WI38 (cell line): ENCODE measurements around the gene GNRHR.

ENCODE experiments used
- H3K4me3 ChIP-seq: 2 replicates; pipeline ENCODE4 v1.5.1; 2011; ENCODE audit warnings: low read depth, mild to moderate bottlenecking, control low read depth, low read length
- TF ChIP-seq, protein P1 (sequence below): IDR thresholded peaks from 2 replicates; pipeline ENCODE4 v1.5.1; 2012; ENCODE audit warnings: low read depth, mild to moderate bottlenecking, control low read depth, low read length

Gene GNRHR, protein sequence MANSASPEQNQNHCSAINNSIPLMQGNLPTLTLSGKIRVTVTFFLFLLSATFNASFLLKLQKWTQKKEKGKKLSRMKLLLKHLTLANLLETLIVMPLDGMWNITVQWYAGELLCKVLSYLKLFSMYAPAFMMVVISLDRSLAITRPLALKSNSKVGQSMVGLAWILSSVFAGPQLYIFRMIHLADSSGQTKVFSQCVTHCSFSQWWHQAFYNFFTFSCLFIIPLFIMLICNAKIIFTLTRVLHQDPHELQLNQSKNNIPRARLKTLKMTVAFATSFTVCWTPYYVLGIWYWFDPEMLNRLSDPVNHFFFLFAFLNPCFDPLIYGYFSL

DNA sequence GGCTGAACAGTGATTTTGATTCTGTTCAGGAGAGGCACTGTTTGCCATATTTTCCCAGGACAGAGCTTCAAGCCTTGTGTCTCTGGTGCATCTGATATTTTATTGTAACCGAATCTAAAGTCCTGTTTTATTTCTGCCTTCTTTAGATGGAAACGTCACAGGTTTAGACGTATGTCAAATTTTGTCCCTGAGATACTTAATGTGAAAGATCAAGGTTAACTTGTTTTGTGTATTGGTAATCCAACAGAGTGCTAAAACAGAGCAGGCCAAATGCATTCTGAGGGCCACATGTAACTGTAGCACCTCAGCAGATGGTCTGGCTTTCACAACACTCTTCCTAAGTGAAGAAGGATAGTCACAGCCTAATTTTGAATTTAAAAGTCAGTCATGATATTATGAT lies at the start of gene GNRHR:
TSS of gene GNRHR (minus strand) at position 101 of the 400 bp plus-strand sequence. CDS start at position 48, 53 bp downstream.
- H3K4me3 ChIP-seq = no peak within 1 kb of the TSS
- TF ChIP-seq, protein P1, sequence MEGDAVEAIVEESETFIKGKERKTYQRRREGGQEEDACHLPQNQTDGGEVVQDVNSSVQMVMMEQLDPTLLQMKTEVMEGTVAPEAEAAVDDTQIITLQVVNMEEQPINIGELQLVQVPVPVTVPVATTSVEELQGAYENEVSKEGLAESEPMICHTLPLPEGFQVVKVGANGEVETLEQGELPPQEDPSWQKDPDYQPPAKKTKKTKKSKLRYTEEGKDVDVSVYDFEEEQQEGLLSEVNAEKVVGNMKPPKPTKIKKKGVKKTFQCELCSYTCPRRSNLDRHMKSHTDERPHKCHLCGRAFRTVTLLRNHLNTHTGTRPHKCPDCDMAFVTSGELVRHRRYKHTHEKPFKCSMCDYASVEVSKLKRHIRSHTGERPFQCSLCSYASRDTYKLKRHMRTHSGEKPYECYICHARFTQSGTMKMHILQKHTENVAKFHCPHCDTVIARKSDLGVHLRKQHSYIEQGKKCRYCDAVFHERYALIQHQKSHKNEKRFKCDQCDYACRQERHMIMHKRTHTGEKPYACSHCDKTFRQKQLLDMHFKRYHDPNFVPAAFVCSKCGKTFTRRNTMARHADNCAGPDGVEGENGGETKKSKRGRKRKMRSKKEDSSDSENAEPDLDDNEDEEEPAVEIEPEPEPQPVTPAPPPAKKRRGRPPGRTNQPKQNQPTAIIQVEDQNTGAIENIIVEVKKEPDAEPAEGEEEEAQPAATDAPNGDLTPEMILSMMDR = no peak

DNA sequence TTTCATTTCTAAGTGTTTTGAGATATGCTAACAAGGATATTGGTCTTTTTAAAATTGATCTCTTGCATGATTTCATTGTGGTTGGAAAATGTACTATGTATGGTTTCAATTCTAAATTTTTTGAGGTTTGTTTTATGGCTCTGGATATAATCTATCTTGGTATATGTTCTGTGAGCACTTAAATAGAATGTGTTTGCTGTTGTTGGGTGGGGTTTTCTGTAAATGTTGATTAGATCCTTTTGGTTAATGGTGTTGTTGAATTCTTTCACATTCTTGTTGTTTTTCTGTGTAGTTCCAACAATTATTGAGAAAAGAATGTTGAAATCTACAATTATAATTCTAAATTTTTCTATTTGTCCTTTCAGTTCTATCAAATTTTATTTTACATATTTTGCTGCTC lies 42.6 kb upstream of the GNRHR start:
- no peak overlapping the region for H3K4me3 ChIP-seq
- TF ChIP-seq, protein P1 = no peak

DNA sequence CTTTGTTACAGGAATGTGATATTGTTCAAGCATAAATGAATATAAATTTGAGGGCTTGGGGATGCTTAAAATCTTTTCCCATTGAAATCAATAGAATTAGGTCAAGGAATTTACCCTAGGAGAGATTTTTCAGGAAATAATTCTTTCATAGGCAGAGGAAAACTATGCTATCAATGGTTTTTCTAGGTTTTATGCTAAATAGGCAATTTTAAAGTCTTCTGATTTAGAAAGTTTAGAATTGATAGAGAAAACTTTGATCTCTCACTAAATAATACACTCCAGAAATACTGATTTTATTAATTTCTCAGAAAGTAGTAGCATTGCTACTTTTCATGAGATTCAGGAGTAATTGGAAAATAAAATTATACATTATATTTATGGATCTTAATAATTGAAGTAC lies 36.5 kb upstream of the GNRHR start:
- H3K4me3 ChIP-seq = no peak overlapping the region
- TF ChIP-seq, protein P1 = no peak

DNA sequence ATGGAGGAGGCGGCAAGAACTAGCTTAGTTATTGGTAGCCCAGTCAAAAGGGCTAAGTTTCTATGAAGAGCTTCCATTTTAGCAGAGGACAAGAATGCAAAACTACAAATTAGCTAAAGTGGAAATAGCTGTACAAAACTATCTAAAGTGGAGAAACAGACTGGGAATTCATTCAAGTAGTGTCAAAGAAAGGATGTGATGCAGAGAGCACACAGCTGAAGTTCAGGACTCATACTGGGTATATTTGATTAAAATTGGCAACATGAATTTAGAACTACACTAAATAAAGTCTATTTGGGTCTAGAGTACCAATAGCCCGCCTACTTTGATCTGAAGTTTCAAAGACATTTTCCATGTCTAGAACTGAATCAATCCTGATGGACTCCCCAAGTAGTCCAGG lies 33.1 kb upstream of the GNRHR start:
- TF ChIP-seq, protein P1 = no peak
- H3K4me3 ChIP-seq = no peak overlapping the region

DNA sequence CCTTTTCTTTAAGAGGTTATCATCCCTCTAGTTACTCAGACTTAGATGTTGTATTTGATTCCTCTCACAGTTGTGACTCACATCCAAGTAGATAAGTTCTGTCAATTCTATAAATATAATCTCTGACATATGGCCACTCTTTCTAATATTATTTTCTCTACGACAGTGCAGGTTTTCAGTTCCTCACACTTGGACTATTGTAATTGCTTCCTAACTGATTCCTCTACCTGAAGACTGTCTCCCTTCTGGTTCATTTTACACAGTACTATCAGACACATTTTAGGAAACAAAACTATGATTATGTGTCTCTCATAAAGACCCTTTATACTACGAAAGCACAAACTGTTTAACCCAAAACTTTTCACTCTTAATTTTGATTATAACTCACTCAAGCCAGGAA lies 31.3 kb upstream of the GNRHR start:
- H3K4me3 ChIP-seq = no peak overlapping the region
- TF ChIP-seq, protein P1 = no peak

DNA sequence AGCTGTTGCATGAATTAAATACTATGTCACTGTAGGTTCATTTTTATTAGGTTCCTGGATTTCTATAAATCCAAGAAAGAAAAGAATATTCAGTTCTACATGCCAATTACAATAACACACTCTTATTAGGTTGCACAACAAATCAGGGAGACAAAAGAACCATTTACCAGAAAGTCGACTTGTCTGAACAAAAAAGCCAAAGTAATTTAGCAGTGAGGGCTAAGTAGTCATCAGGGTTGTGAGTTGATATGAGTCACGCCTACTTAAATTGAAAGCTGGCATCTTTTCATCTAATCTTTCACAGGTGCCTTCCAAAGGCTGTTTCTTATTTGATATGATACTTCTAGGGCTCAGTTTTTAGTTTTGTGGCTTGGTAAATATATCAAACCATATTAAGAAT lies 25.4 kb upstream of the GNRHR start:
- H3K4me3 ChIP-seq = no peak overlapping the region
- TF ChIP-seq, protein P1 = no peak

DNA sequence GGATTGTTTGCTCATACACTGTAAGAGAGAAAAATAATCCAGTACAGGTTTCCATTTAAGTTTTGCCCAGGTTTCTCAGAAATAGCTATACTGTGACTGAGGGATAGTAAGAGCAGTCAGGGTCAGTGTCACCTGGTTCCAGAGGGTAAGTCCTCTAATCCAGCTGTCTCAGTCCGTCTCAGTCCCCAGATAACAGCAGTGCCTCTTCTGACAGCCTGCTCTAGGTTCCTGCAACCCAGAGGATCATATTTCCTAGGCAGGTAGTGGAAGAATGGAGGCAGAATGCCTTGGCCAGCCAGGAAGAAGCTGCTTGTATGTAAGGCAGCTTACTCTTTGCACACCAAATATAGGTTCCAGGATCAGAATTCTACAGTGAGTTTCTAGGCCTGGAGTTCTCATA lies 22.6 kb upstream of the GNRHR start:
- H3K4me3 ChIP-seq = no peak overlapping the region
- TF ChIP-seq, protein P1 = no peak
